K562 (cell line): ENCODE results near the gene TUBA3C. TPM values are rescaled to one million over a fixed set of nuclear protein-coding genes. Genes with fewer than 3 reads are reported as not detected.

Source experiments
- ATAC-seq: fragments of 200-7000 bp; cut with Tn5 transposase; 3 replicates; pipeline ENCODE4 v1.9.1; 2020; ENCODE audit warnings: moderate library complexity
- BruUV-seq: library from RNA; stranded (reverse); fragments of 400-500 nt; replicated peaks from 2 replicates; lab custom pipeline; 2021; lab: Mats Ljungman, UMichigan
- CTCF ChIA-PET: fragments of 300-600 bp; formaldehyde crosslinking; extraction: SDS; loops from one replicate; lab custom pipeline; 2021; ENCODE audit warnings: low intra/inter-chr PET ratio; lab: Yijun Ruan, JAX
- POLR2A ChIA-PET: fragments of 300-600, 350-650 bp; sonication (Branson Sonifier 250); formaldehyde crosslinking; extraction: SDS; loops from one replicate; lab custom pipeline; 2021; ENCODE audit warnings: antibody characterized with exemption, inconsistent platforms; lab: Yijun Ruan, JAX
- DNase-seq, 4 experiments: peaks; one replicate each; pipeline versions ENCODE4 v3.0.0 to v3.0.0-alpha.2; 2011 to 2018; ENCODE audit warnings: low spot score in 3 of 4, mixed read lengths in 3 of 4; ENCODE audit errors: extremely low read depth in 1 of 4
- FAIRE-seq: peaks from 2 replicates; lab custom pipeline; 2011; peaks lifted over from hg19 to GRCh38; lab: Jason Lieb, UNC
- H2AFZ ChIP-seq: 2 replicates; pipeline ENCODE4 v1.6.0; 2011; ENCODE audit warnings: low read depth, low read length, control low read depth, inconsistent platforms
- H3K27ac ChIP-seq: fragments of 200-600 bp; 3 replicates; pipeline ENCODE4 v1.8.0; 2011; ENCODE audit warnings: low read depth, mild to moderate bottlenecking, control low read depth, inconsistent platforms, low read length, moderate library complexity, mixed read lengths; ENCODE audit errors: extremely low read depth
- H3K27me3 ChIP-seq, 2 experiments: fragments of 300-600 bp in 1 of 2; 2 replicates in 1 of 2; 3 replicates in 1 of 2; pipeline versions ENCODE4 v1.6.0 to v1.8.0; 2011; ENCODE audit warnings: inconsistent platforms in 2 of 2, low read length in 2 of 2, mild to moderate bottlenecking in 1 of 2, mixed read lengths in 1 of 2, moderate library complexity in 1 of 2; ENCODE audit not compliant: control insufficient read depth in 2 of 2, insufficient read depth in 2 of 2
- H3K36me3 ChIP-seq: fragments of 300-600 bp; 3 replicates; pipeline ENCODE4 v1.8.0; 2011; ENCODE audit warnings: mild to moderate bottlenecking, low read length, inconsistent platforms; ENCODE audit not compliant: control insufficient read depth, insufficient read depth
- H3K4me1 ChIP-seq, 2 experiments: fragments of 200-600 bp in 1 of 2; replicated peaks in 1 of 2; 2 replicates in 1 of 2; 3 replicates in 1 of 2; pipeline versions ENCODE4 v1.5.1 to v1.8.0; 2011; ENCODE audit warnings: inconsistent platforms in 2 of 2, low read length in 2 of 2, mild to moderate bottlenecking in 1 of 2, mixed read lengths in 1 of 2, moderate library complexity in 1 of 2; ENCODE audit not compliant: control insufficient read depth in 2 of 2, insufficient read depth in 2 of 2
- H3K4me2 ChIP-seq: 2 replicates; pipeline ENCODE4 v1.6.1; 2011; ENCODE audit warnings: low read length, control low read depth, inconsistent platforms, mixed read lengths; ENCODE audit not compliant: insufficient read depth
- H3K4me3 ChIP-seq: fragments of 200-600 bp; sonication (generic), shearing (Covaris generic); 2 replicates; pipeline ENCODE4 v1.5.1; 2016; ENCODE audit warnings: control low read depth, inconsistent platforms
- H3K79me2 ChIP-seq: fragments of 200-600 bp; 3 replicates; pipeline ENCODE4 v1.8.0; 2011; ENCODE audit warnings: low read length, inconsistent platforms; ENCODE audit not compliant: control insufficient read depth, insufficient read depth
- H3K9ac ChIP-seq, 2 experiments: 2 replicates each; pipeline versions ENCODE4 v1.6.0 to v1.6.1; 2011; ENCODE audit warnings: low read depth in 2 of 2, low read length in 2 of 2, control low read depth in 1 of 2, inconsistent platforms in 1 of 2, mild to moderate bottlenecking in 1 of 2, mixed read lengths in 1 of 2; ENCODE audit not compliant: insufficient read depth in 1 of 2
- H3K9me1 ChIP-seq: one replicate; pipeline ENCODE4 v1.6.0; 2011; ENCODE audit warnings: inconsistent platforms, mild to moderate bottlenecking, low read length, moderate library complexity; ENCODE audit not compliant: control insufficient read depth, insufficient read depth
- H3K9me3 ChIP-seq: replicated peaks from 2 replicates; pipeline ENCODE4 v1.5.1; 2011; ENCODE audit warnings: low read depth, low read length, inconsistent platforms; ENCODE audit not compliant: control insufficient read depth, insufficient read depth
- H4K20me1 ChIP-seq: replicated peaks from 2 replicates; pipeline ENCODE4 v1.6.1; 2011; ENCODE audit warnings: low read length, inconsistent platforms, mixed read lengths; ENCODE audit not compliant: control insufficient read depth, insufficient read depth
- DPF2 ChIP-seq: fragments of 450-650 bp; IDR thresholded peaks from 2 replicates; pipeline ENCODE4 v1.6.1; 2016
- ZC3H11A ChIP-seq: IDR thresholded peaks from 2 replicates; pipeline ENCODE4 v1.6.1; 2012; ENCODE audit warnings: low read depth, low read length, improper control_type of control experiment
- ZNF239 ChIP-seq: fragments of 250-450 bp; sonication (Bioruptor Pico); IDR thresholded peaks from 2 replicates; pipeline ENCODE4 v1.4.0; 2020; ENCODE audit warnings: mild to moderate bottlenecking
- ZNF592 ChIP-seq: fragments of 450-650 bp; IDR thresholded peaks from 2 replicates; pipeline ENCODE4 v1.6.1; 2017; ENCODE audit warnings: antibody characterized with exemption, mild to moderate bottlenecking
- WGBS: fragments of 100-300 bp; shearing (Covaris generic); methylation state at CpG from one replicate; pipeline ENCODE4 v1.1.6; 2016; ENCODE audit warnings: low coverage, mixed read lengths; ENCODE audit not compliant: insufficient coverage; ENCODE audit errors: missing lambda C conversion rate; 5-methylcytosine and 5-hydroxymethylcytosine counted together
- in situ Hi-C: fragments of 300-500 bp; cut with MboI; formaldehyde crosslinking; loops from 4 replicates; pipeline ENCODE4 v1.15.0; 2018; ENCODE audit warnings: inconsistent platforms, mixed read lengths
- intact Hi-C: fragments of 100-400 bp; cut with micrococcal nuclease; formaldehyde crosslinking; loops from 2 replicates; pipeline ENCODE4 v1.14.2; 2022
- polyA plus RNA-seq, 8 experiments: library from polyadenylated mRNA; depleted of rRNA in 4 of 8; stranded (reverse) in 5 of 8; unstranded in 3 of 8; fragments of >200 nt; fragmentation: Nextera tagmentation in 2 of 8; fragmentation: Illumina TruSeq in 1 of 8; extraction: Ambion mirVana in 2 of 8; extraction: Trizol in 1 of 8; gene quantifications; 2 replicates each; pipeline versions ENCODE4 v1.2.1 to v1.2.3, GENCODE V29; 2011 to 2014; ENCODE audit warnings: inconsistent platforms in 1 of 8, missing spikeins in 1 of 8
- total RNA-seq, 7 experiments: library from RNA; depleted of rRNA in 6 of 7; stranded (reverse); fragments of >200 nt in 6 of 7; fragmentation: Illumina TruSeq in 2 of 7; extraction: Trizol in 2 of 7; gene quantifications; 2 replicates each; pipeline versions ENCODE4 v1.2.1 to v1.2.3, GENCODE V29; 2011 to 2021; ENCODE audit warnings: low replicate concordance in 1 of 7

The TUBA3C gene
- total and polyA plus RNA-seq, 9 of the 15 experiments (the other 6 are each of a cell fraction or from before 2014, with no cell fraction given) = 0.10 to 4.2 (median 2.2) TPM

GRCh38 chr13:19152403-19152802 is 29.2 kb downstream of the TUBA3C start:
- DNase-seq (no peak), ATAC-seq (no peak)
- Histone ChIP-seq H3K36me3 (no peaks in the 10 kb centered on the region), H3K9me1 (no peaks in the 10 kb centered on the region), H2AFZ (no peak overlapping the region), H3K9me3 (no peaks in the 10 kb centered on the region), H3K4me1 (peaks cover 0 to 5% of the 10 kb centered on the region in 2 experiments; a peak in 2 of 5 replicates), H3K27ac (no peak overlapping the region), H4K20me1 (no peaks in the 10 kb centered on the region)
- intact Hi-C loops = no loop called here
- TF ChIP-seq ZC3H11A (no peak), ZNF239 (CRISPR knock-in tag) (no peak), DPF2 (no peak), ZNF592 (no peak)
- TF ChIP-seq, all 486 proteins: peak for 0
- no peaks in the 10 kb centered on the region for H3K79me2 ChIP-seq
- no TSS peak for BruUV-seq
- no peak overlapping the region for H3K4me3 ChIP-seq
- in situ Hi-C loops = no loop called here
- POLR2A ChIA-PET = no interaction called here
- CTCF ChIA-PET = no interaction called here
- no peak overlapping the region for H3K9ac ChIP-seq
- 15% methylated on average over 5 of the region's 5 CpGs for WGBS
- H3K4me2 ChIP-seq = no peak overlapping the region
- no peak for FAIRE-seq
- no peaks in the 10 kb centered on the region for H3K27me3 ChIP-seq
